ENCODE data around the gene TPCN1. TPM values are rescaled to one million over a fixed set of nuclear protein-coding genes. Genes with fewer than 3 reads are reported as not detected.
A peak's percentile ranks its signal among the peaks of the same experiment; 100 is the strongest.

Gene TPCN1
- total and polyA plus RNA-seq, 8 donors, result 39.4 to 83.4 (median 63.5) TPM

DNA sequence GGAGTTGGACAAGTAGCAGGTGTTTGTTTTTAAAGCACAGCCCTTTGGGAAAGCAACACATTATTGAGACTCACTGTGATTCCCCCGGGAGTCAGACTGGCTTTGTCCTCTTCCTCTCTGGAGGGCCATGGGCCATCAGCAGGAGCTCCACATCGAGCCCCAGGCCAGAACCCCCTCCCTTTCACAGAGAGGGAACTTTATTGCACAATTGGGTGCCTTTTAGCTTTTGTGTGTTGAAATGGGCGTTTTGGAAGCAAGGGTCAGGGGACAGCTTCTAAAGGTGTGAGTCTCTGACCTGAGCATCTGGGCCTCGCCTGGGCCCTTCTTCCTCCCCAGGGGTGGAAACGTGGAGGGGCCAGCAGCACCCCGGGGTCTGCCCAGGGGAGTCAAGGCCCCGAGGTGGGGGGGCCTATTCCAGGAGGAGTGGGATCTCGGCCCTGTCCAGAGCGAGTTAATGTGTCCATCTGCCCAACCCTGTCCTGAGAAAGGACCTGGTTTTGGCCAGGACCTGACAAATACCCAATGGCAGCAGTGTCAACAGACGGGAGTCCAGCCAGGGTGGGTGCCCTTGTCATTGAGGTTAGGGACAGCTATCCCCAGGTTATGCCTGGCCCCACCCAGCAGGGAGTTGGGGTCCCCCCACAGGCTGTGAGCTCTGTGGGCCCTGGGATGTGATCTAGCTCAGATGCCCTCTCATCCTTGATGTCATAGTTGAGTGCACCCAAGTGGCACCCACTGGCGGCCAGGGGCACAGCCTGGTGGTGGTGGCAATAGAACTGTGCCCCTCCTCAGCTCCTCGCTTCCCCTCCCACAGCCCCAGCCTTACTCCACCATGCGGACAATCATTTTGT, 76.6 kb downstream of the TPCN1 start:
- no peaks in the 10 kb centered on the region for H3K9me3 ChIP-seq
- no peak for DNase-seq
- no peak overlapping the region for H3K4me3 ChIP-seq
- TF ChIP-seq, protein P1, sequence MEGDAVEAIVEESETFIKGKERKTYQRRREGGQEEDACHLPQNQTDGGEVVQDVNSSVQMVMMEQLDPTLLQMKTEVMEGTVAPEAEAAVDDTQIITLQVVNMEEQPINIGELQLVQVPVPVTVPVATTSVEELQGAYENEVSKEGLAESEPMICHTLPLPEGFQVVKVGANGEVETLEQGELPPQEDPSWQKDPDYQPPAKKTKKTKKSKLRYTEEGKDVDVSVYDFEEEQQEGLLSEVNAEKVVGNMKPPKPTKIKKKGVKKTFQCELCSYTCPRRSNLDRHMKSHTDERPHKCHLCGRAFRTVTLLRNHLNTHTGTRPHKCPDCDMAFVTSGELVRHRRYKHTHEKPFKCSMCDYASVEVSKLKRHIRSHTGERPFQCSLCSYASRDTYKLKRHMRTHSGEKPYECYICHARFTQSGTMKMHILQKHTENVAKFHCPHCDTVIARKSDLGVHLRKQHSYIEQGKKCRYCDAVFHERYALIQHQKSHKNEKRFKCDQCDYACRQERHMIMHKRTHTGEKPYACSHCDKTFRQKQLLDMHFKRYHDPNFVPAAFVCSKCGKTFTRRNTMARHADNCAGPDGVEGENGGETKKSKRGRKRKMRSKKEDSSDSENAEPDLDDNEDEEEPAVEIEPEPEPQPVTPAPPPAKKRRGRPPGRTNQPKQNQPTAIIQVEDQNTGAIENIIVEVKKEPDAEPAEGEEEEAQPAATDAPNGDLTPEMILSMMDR (IDR thresholded peaks at IDR 0.05), result no peak
- ATAC-seq, result peak in 1 of 4 donors; percentile 5
- intact Hi-C loops (cut with DNase I), result no loop called here
- 77 to 78% methylated on average over 13 of the region's 13 CpGs for WGBS, 2 donors
- no peak for FAIRE-seq
- no peak overlapping the region for H3K27ac ChIP-seq
- peaks cover 0 to 39% (median 20%) of the 10 kb centered on the region in 3 donors for H3K36me3 ChIP-seq
- H3K4me1 ChIP-seq, result peaks cover 0 to 3% (median 0%) of the 10 kb centered on the region in 3 donors
- no peaks in the 10 kb centered on the region for H3K27me3 ChIP-seq

DNA sequence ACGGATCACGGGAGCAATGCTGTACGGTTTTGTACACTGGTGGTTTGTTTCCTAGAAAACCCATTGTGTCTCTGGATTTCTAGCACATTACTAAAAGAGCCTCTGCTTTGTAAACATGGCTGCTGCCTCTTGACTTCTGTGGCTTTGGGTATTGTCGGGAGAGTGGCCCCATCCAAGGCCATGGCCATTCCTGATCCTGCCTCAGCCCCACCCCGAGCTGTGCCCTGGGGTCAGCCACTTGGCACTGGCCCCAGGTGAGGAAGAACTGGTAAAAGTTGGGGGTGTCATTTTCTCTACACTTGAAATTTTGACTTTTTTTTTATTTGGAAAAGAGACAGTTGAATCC, 77.2 kb downstream of the TPCN1 start:
- Histone ChIP-seq H3K4me1 (peaks cover 0 to 3% (median 0%) of the 10 kb centered on the region in 3 donors), H3K9me3 (no peaks in the 10 kb centered on the region), H3K4me3 (no peak overlapping the region), H3K27ac (no peak overlapping the region), H3K27me3 (no peaks in the 10 kb centered on the region), H3K36me3 (peaks cover 0 to 33% (median 14%) of the 10 kb centered on the region in 3 donors)
- intact Hi-C loops (cut with DNase I), result no loop called here
- WGBS, 2 donors, result 79% methylated on average over 5 of the region's 5 CpGs
- no peak for ATAC-seq
- no peak for FAIRE-seq
- DNase-seq, result no peak
- TF ChIP-seq, protein P1 (IDR thresholded peaks at IDR 0.05), result no peak

DNA sequence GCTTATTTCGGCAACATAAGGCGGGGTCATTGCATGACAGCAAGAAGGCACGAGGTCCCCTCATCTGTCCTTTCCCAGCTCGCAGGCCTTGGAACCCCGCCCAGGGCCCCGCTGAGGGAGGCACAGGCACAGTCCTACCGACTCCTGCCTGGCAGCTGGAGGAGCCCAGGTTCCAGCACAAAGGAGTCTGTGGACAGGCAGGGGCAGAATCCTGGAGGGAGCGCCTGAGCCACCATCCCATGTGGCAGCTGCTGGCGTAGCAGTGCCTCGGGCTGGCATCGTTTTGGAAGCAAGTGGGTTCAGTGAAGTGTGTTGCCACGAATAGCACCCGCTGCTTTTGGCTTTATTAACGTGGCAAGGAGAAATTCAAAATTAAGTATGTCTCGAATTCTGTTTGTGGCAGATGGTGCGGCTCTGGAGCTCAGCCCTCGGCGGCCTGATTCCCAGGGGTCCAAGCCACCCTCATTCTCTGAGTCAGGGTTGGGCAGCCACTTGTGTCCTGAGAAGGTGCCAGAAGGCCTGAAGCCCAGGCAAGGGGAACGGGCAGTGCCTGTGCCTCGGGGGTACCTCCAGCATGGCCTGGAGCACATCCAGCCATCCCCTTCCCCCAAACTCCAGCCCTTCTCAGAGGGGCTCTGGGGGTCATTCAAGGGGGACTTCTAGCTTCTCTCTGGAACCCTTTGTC, 77.7 kb downstream of the TPCN1 start:
- Histone ChIP-seq H3K4me1 (peaks cover 0 to 3% (median 0%) of the 10 kb centered on the region in 3 donors), H3K4me3 (no peak overlapping the region), H3K36me3 (peaks cover 0 to 28% (median 11%) of the 10 kb centered on the region in 3 donors), H3K9me3 (no peaks in the 10 kb centered on the region), H3K27me3 (no peaks in the 10 kb centered on the region), H3K27ac (peak overlapping the region; percentile 6 to 63 (median 42))
- peak in 3 of 4 donors; percentile 8 to 23 (median 14) for ATAC-seq
- TF ChIP-seq, protein P1 (IDR thresholded peaks at IDR 0.05), result no peak
- intact Hi-C loops (cut with DNase I), result no loop called here
- no peak for FAIRE-seq
- DNase-seq, result peak in 3 of 6 donors; percentile 18 to 76 (median 62)
- 81 to 83% methylated on average over 20 of the region's 20 CpGs for WGBS, 2 donors

DNA sequence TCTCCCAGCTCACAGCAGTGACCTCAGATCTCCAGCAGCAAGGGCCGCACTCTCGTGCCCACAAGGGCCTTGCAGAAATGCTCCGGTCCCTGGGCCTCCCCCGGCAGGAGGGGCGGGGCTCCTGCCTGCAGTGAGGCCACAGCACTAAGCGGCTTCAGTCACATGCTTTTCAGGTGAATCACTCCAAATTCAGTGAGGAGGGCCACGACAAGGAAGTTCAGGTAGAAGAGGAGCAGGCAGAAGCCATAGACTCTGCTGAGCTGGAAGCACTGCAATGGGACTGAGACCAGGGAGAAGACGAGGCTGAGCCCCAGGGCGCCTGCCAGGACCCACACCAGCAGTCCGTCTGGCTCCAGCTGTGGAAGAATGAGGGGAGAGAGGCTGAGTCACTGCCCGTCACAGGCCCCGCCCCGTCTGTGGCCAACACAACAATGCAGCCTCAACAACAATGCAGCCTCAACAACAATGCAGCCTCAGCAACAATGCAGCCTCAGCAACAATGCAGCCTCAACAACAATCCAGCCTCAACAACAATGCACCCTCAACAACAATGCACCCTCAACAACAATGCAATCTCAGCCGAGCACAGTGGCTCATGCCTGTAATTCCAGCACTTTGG, 78.5 kb downstream of the TPCN1 start:
- 62% methylated on average over 14 of the region's 14 CpGs for WGBS, 2 donors
- Histone ChIP-seq H3K36me3 (peaks cover 0 to 20% (median 11%) of the 10 kb centered on the region in 3 donors), H3K27ac (peak overlapping the region; percentile 6 to 63 (median 42)), H3K4me3 (no peak overlapping the region), H3K9me3 (no peaks in the 10 kb centered on the region), H3K4me1 (peaks cover 0 to 3% (median 0%) of the 10 kb centered on the region in 3 donors), H3K27me3 (no peaks in the 10 kb centered on the region)
- peak in 4 of 6 donors; percentile 44 to 60 (median 52) for DNase-seq
- intact Hi-C loops (cut with DNase I), result no loop called here
- TF ChIP-seq, protein P1 (IDR thresholded peaks at IDR 0.05), result no peak
- FAIRE-seq, result no peak
- peak; percentile 46 to 74 (median 64) for ATAC-seq

Data from pancreas (tissue), 10 donors.